Measurements from ENCODE around the gene DMWD.

DMWD gene

DNA sequence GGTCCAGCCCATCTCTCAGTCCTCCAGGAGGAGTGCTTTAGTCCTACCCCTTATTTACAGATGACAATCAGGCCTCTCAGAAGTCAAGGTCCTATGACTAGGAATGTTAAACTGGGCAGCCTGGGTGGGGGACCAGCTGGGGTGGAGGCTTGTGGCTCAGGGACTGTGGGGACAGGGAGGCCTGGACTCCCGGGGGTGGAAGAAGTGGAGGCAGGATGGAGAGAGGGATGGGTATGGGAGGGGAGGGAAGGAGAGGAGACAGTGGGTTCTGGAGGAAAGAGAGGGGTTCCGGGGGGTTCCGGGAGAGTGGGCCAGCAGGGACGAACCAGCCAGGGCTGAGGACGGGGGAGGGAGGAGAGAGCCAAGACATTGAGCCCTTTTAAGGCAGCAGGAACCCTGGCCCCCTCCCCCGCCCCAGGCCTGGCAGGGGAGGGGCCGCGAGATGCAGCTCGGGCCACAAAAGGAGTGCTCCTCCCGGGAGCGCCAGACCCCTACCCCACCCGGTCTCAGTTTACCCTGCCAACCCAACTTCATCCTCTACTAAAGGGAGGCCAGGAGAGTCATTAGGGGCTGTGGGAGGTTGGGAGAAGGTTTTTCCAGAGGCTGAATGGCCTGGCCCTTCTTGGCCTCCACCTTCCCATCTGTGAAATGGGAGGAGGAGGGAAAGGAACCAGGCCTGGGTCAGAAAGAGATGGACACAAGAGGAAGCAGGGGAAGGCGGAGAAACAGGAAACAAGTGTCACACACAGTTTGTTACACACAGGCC, 12.0 kb downstream of the DMWD start:
- Histone ChIP-seq H3K36me3 (ENCODE audit: control insufficient read depth, insufficient read depth, low read length) (no peaks in the 10 kb centered on the region), H3K27ac (ENCODE audit: insufficient read depth, low read length, poor library complexity, severe bottlenecking) (no peak overlapping the region), H3K27me3 (replicated peaks; ENCODE audit: control insufficient read depth, insufficient read depth, low read length, poor library complexity, severe bottlenecking) (peaks cover 9% of the 10 kb centered on the region), H3K4me3 (ENCODE audit: insufficient read depth, low read depth, low read length, poor library complexity, severe bottlenecking) (no peak overlapping the region), H3K9me3 (ENCODE audit: control insufficient read depth, low read length) (no peaks in the 10 kb centered on the region), H3K4me1 (ENCODE audit: control insufficient read depth, insufficient read depth, low read length, poor library complexity, severe bottlenecking) (peaks cover 14% of the 10 kb centered on the region)
- no peak for DNase-seq

DNA sequence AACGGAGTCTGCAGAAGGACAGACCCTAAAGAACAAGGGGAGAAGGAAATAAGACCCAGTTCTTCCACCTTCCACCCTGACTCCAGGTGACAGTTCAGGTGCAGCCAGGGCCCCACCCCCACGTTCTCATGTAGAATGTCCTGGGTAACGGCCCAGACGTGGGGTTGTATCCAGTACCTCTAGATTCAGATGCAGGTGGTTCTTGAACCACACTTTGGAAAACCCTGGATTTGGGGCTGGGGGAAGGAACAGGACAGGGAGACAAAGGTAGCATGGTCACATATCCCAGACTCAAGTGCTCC, 12.5 kb downstream of the DMWD start:
- no peak for DNase-seq
- no peak overlapping the region for H3K27ac ChIP-seq (ENCODE audit: insufficient read depth, low read length, poor library complexity, severe bottlenecking)
- H3K27me3 ChIP-seq (replicated peaks; ENCODE audit: control insufficient read depth, insufficient read depth, low read length, poor library complexity, severe bottlenecking), result peaks cover 9% of the 10 kb centered on the region
- no peak overlapping the region for H3K4me3 ChIP-seq (ENCODE audit: insufficient read depth, low read depth, low read length, poor library complexity, severe bottlenecking)
- H3K4me1 ChIP-seq (ENCODE audit: control insufficient read depth, insufficient read depth, low read length, poor library complexity, severe bottlenecking), result peaks cover 14% of the 10 kb centered on the region
- no peaks in the 10 kb centered on the region for H3K9me3 ChIP-seq (ENCODE audit: control insufficient read depth, low read length)
- H3K36me3 ChIP-seq (ENCODE audit: control insufficient read depth, insufficient read depth, low read length), result no peaks in the 10 kb centered on the region

DNA sequence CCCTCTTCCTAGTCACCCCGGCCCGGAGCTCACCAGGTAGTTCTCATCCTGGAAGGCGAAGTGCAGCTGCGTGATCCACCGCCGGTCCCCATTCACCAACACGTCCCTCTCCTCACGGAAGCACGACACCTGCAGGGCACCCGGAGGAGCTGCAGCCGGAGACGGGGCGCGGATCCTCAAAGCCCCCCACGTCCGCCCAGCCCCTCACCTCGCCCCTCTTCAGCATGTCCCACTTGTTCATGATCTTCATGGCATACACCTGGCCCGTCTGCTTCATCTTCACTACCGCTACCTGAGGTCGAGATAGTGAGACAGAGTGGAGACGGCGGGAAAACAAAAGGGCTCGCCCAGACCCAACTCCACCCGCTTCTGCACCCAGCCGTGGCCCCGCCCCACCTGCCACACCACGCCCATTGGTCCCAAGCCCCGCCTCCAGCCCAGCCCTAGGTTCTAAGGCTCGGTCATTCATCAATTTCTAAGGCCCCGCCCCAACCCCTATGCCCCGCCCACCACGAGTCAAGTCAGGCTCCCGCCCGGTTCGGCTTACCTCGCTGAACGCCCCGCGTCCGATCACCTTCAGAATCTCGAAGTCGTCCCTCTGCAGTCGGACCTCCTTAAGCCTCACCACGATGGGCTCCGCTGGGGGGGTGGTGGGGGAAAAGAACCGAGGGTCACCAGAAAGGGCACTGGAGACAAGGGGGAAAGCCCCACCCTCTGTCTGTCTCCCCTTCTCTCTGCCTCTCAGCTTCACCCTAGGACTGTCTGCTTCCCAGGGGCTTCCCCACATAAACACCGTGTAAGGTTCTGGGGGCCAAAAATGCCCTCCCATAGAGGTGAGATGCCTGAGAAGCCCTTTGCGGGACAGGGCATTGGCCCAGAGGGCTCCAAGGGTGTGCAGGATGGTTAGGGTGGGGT, 13.2 kb downstream of the DMWD start:
- Histone ChIP-seq H3K4me1 (ENCODE audit: control insufficient read depth, insufficient read depth, low read length, poor library complexity, severe bottlenecking) (peaks cover 14% of the 10 kb centered on the region), H3K27me3 (replicated peaks; ENCODE audit: control insufficient read depth, insufficient read depth, low read length, poor library complexity, severe bottlenecking) (peaks cover 9% of the 10 kb centered on the region), H3K27ac (ENCODE audit: insufficient read depth, low read length, poor library complexity, severe bottlenecking) (no peak overlapping the region), H3K9me3 (ENCODE audit: control insufficient read depth, low read length) (no peaks in the 10 kb centered on the region), H3K36me3 (ENCODE audit: control insufficient read depth, insufficient read depth, low read length) (no peaks in the 10 kb centered on the region), H3K4me3 (ENCODE audit: insufficient read depth, low read depth, low read length, poor library complexity, severe bottlenecking) (peak overlapping the region; percentile 8)
- peak; percentile 73 to 83 (median 75) for DNase-seq

DNA sequence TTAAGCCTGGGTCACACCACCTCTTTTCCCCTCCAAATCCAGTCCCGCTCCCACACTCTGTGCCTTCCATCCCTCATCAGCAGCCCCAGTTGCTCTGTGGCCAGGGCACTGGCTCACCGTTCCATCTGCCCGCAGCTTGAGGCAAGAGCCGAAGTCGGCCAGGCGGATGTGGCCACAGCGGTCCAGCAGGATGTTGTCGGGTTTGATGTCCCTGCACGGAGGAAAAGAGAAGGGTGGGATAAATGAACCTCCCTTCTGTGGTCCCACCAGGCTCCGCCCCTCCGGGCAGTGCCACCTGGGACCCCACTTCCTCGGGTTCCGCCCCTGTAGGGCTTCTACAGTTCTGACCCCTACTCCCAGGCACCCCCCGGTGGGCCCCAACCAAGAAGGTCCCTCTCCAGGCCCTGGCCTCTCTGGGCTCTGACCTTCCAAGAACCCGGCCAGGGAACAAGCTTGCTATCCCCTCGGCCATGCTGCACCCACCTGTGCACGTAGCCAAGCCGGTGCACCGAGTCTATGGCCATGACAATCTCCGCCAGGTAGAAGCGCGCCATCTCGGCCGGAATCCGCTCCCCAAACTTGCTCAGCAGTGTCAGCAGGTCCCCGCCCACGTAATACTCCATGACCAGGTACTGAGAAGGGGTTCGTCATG, 14.5 kb downstream of the DMWD start:
- Histone ChIP-seq H3K4me1 (ENCODE audit: control insufficient read depth, insufficient read depth, low read length, poor library complexity, severe bottlenecking) (peaks cover 14% of the 10 kb centered on the region), H3K4me3 (ENCODE audit: insufficient read depth, low read depth, low read length, poor library complexity, severe bottlenecking) (no peak overlapping the region), H3K27ac (ENCODE audit: insufficient read depth, low read length, poor library complexity, severe bottlenecking) (no peak overlapping the region), H3K9me3 (ENCODE audit: control insufficient read depth, low read length) (no peaks in the 10 kb centered on the region), H3K27me3 (replicated peaks; ENCODE audit: control insufficient read depth, insufficient read depth, low read length, poor library complexity, severe bottlenecking) (peaks cover 9% of the 10 kb centered on the region), H3K36me3 (ENCODE audit: control insufficient read depth, insufficient read depth, low read length) (no peaks in the 10 kb centered on the region)
- DNase-seq, result no peak

DNA sequence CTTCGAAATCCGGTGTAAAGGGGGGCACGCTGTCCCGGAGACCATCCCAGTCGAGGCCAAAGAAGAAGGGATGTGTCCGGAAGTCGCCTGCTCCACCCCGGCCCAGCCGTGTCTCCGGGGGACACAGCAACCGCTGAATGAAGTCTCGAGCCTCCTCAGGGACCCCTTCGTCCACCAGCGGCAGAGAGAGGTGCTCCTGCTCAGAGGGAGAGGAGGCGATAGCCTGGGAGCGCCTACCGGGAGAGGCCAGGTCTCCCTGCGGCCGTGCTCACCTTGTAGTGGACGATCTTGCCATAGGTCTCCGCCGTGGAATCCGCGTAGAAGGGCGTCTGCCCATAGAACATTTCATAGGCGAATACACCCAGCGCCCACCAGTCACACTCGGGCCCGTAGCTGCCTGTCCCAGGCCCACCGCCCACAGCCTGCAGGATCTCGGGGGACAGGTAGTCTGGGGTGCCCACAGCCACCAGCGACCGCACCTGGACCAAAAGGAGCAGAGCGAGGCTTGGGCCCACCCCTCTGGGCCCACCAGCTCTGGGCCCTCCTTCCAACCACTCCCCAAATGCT, 15.2 kb downstream of the DMWD start:
- Histone ChIP-seq H3K4me3 (ENCODE audit: insufficient read depth, low read depth, low read length, poor library complexity, severe bottlenecking) (no peak overlapping the region), H3K4me1 (ENCODE audit: control insufficient read depth, insufficient read depth, low read length, poor library complexity, severe bottlenecking) (peaks cover 14% of the 10 kb centered on the region), H3K27ac (ENCODE audit: insufficient read depth, low read length, poor library complexity, severe bottlenecking) (no peak overlapping the region), H3K27me3 (replicated peaks; ENCODE audit: control insufficient read depth, insufficient read depth, low read length, poor library complexity, severe bottlenecking) (peaks cover 9% of the 10 kb centered on the region), H3K9me3 (ENCODE audit: control insufficient read depth, low read length) (no peaks in the 10 kb centered on the region), H3K36me3 (ENCODE audit: control insufficient read depth, insufficient read depth, low read length) (no peaks in the 10 kb centered on the region)
- DNase-seq, result no peak

DNA sequence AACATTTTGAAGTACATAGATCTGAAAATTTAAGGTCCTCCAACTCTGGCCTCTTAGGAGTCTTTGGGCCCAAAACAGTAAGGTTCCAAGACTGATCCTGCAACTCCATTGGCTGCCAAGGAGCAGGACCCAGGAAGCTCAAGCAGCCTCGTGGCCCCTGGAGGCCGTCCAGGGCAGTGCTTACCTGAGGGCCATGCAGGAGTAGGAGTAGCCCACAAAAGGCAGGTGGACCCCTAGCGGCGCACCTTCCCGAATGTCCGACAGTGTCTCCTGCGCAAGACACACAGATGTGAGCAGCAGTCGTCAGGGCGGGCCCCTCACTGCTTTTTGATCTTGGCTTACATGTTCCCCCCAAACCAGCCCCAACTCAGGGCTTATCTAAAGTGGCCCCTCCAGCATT, 17.9 kb downstream of the DMWD start:
- peaks cover 2% of the 10 kb centered on the region for H3K27me3 ChIP-seq (replicated peaks; ENCODE audit: control insufficient read depth, insufficient read depth, low read length, poor library complexity, severe bottlenecking)
- peaks cover 23% of the 10 kb centered on the region for H3K4me1 ChIP-seq (ENCODE audit: control insufficient read depth, insufficient read depth, low read length, poor library complexity, severe bottlenecking)
- H3K27ac ChIP-seq (ENCODE audit: insufficient read depth, low read length, poor library complexity, severe bottlenecking), result no peak overlapping the region
- no peak for DNase-seq
- H3K9me3 ChIP-seq (ENCODE audit: control insufficient read depth, low read length), result no peaks in the 10 kb centered on the region
- H3K36me3 ChIP-seq (ENCODE audit: control insufficient read depth, insufficient read depth, low read length), result no peaks in the 10 kb centered on the region
- H3K4me3 ChIP-seq (ENCODE audit: insufficient read depth, low read depth, low read length, poor library complexity, severe bottlenecking), result no peak overlapping the region

DNA sequence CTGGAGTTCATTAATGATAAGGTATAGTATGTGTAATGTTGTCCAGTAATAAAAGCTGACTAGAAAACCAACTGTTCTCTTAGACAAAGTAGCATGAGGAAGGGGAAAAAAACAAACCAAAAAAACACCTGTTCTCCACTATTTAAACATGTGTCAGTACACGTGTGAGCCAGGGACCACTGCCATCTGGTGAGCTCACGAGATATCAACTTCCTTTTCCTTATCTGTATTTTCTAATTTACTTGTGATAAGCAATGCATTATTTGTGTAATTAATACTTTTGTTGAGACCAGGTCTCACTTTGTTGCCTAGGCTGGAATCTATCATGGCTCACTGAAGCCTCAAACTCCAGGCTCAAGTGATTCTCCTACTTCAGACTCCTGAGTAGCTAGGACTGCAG, 19.3 kb downstream of the DMWD start:
- Histone ChIP-seq H3K27ac (ENCODE audit: insufficient read depth, low read length, poor library complexity, severe bottlenecking) (no peak overlapping the region), H3K36me3 (ENCODE audit: control insufficient read depth, insufficient read depth, low read length) (no peaks in the 10 kb centered on the region), H3K9me3 (ENCODE audit: control insufficient read depth, low read length) (no peaks in the 10 kb centered on the region), H3K4me3 (ENCODE audit: insufficient read depth, low read depth, low read length, poor library complexity, severe bottlenecking) (no peak overlapping the region), H3K27me3 (replicated peaks; ENCODE audit: control insufficient read depth, insufficient read depth, low read length, poor library complexity, severe bottlenecking) (no peaks in the 10 kb centered on the region), H3K4me1 (ENCODE audit: control insufficient read depth, insufficient read depth, low read length, poor library complexity, severe bottlenecking) (peaks cover 21% of the 10 kb centered on the region)
- no peak for DNase-seq

DNA sequence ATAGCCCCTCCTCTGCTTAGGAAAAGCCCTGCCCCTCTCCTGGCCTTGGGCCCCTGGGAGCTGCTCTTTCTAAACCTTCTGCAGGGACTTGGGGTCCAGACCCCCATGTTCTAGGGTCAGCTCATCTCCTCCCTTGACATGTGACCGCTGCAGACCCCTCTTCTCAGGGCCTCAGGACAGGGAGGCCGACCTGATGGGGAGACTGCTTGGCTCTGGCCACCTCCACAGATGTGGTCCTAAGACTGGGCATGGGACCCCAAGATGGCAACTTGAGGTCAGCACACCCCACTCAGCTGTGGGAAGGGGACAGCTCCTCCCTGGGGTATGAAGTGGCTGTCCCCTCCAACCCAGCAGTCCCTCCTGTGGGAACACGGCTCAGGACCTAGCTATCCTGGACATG, 19.7 kb downstream of the DMWD start:
- Histone ChIP-seq H3K9me3 (ENCODE audit: control insufficient read depth, low read length) (no peaks in the 10 kb centered on the region), H3K4me1 (ENCODE audit: control insufficient read depth, insufficient read depth, low read length, poor library complexity, severe bottlenecking) (peaks cover 26% of the 10 kb centered on the region), H3K27ac (ENCODE audit: insufficient read depth, low read length, poor library complexity, severe bottlenecking) (no peak overlapping the region), H3K27me3 (replicated peaks; ENCODE audit: control insufficient read depth, insufficient read depth, low read length, poor library complexity, severe bottlenecking) (no peaks in the 10 kb centered on the region), H3K4me3 (ENCODE audit: insufficient read depth, low read depth, low read length, poor library complexity, severe bottlenecking) (no peak overlapping the region), H3K36me3 (ENCODE audit: control insufficient read depth, insufficient read depth, low read length) (no peaks in the 10 kb centered on the region)
- DNase-seq, result no peak

DNA sequence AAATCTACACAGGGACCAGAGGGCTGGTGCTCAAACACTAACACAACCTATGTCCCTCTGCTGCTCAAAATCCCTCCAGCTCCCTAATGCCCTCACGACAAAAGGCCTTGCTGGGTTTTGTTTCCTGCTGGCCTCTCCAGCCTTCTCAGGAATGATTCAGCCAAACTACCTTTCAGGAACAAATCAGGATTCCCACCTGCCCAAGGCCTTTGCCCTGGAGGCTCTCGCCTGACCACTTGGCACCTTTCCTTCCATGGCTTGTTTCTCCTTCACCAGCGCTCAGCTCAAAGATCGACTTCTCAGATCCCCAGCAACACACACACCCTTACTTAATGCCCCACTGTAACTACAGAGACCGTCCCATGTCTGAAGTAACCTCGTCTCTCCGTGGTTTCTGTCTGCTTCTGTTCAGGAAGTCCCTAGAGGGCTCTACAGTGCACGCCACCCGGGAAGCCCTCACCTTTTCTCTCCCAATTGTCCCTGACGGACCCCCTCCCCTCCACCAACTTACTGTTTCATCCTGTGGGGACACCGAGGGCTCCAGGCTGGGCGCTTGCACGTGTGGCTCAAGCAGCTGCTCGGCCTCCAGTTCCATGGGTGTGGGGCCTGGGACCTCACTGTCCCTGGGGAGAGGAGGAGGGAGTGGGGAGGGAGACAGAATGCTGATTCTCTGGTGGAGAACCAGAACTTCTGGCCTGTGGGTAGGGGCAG, 20.4 kb downstream of the DMWD start:
- Histone ChIP-seq H3K27me3 (replicated peaks; ENCODE audit: control insufficient read depth, insufficient read depth, low read length, poor library complexity, severe bottlenecking) (peaks cover under 1% of the 10 kb centered on the region), H3K27ac (ENCODE audit: insufficient read depth, low read length, poor library complexity, severe bottlenecking) (no peak overlapping the region), H3K36me3 (ENCODE audit: control insufficient read depth, insufficient read depth, low read length) (no peaks in the 10 kb centered on the region), H3K9me3 (ENCODE audit: control insufficient read depth, low read length) (no peaks in the 10 kb centered on the region), H3K4me1 (ENCODE audit: control insufficient read depth, insufficient read depth, low read length, poor library complexity, severe bottlenecking) (peaks cover 30% of the 10 kb centered on the region), H3K4me3 (ENCODE audit: insufficient read depth, low read depth, low read length, poor library complexity, severe bottlenecking) (no peak overlapping the region)
- DNase-seq, result no peak

Measured in effector memory CD4-positive, alpha-beta T cell (primary cell).